Measurements from ENCODE around the gene CDY2A. TPM values are rescaled to one million over a fixed set of nuclear protein-coding genes. Genes with fewer than 3 reads are reported as not detected.

Gene CDY2A
- total RNA-seq, 2 donors from 2014 or later: not detected

Other genes starting within 250 kb of the CDY2A start
- gene CDY2B, start 145.6 kb upstream of the CDY2A start, total RNA-seq: not detected

All from colonic mucosa (tissue), 2 donors.